Stromal cell of bone marrow (primary cell): ENCODE data around the gene PAX6.
A peak's percentile ranks its signal among the peaks of the same experiment; 100 is the strongest.

Source experiments
- DNase-seq: peaks from one replicate; pipeline ENCODE4 v3.0.0-alpha.2; 2012; ENCODE audit warnings: low read depth

Gene PAX6

DNA sequence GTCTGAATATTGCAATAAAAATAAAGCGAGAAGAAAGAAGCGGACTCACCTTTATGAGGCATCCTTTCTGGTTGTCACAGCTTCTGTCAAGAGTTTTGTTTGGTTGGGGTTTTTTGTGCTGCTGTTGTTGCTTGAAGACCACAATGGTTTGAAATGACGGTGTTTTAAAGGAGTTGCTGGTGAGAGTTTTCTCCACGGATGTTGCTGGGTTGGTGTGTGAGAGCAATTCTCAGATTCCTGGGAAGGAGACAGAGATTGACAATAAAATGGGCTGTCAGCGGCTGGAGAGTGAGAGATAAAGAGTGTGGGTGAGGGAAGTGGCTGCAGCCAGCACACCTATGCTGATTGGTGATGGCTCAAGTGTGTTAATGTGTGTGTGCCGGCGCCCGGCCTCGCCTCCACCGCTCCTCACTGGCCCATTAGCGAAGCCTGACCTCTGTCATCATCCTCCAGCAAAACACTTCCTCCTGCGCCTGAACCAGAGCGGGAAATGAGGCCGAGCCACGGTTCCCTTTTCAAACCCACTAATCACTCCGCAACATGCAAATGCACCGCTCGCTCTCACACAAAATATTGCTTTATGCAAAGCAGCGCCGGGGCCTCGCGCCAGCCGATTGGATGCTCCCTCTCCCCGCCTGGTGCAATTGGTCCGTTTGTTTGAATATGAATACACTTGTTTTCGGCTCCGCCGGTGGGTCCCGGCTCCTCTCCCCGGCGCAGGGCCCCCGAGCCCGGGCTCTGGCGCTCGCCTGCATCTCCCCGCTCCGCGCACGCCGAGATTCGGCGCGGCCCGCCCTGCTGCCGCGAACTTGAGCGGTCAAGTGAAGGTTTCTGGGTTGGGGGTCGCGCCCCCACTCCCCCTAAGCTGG is at the start of gene PAX6:
Gene PAX6, minus strand, starts transcription at position 544 of the 869 bp plus-strand sequence. CDS start 4,911 bp downstream, outside the sequence.
- no peak for DNase-seq

DNA sequence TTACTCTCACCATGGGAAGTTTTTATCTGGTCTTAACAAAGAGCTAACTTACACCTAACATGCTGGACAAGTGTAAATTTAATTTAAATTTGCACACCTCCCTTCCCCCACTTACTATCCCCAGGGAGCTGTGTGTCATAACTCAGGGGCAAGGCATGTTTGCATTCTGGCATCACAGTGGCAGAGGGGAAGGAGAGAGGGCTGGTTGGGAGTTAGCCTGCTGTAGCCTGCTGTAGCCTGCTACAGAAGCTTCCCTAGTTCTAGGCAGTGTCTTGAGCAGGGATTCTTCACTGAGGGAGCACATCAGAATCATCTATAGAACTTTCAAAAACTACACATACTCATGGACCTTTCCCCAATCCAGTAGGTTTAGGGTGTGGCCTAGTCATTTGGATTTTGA is 49.3 kb upstream of the PAX6 start:
- DNase-seq: no peak

DNA sequence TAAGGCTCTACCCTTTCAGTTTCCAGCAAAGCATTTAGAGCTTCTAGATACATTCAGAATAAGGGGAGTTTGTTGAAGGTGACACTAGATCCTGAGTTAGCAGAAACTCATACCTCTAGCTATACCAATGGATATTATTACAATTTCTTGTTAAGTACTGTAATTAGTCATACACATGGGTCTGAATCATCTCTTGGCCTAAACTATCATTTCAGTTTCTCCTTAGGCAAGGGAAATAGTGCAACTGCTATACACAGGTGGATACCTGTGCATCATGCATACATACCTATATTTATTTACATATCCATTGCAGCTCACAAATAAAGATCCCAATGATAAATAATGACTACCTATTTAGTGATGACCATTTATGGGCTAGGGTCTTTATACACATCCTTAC is 45.1 kb upstream of the PAX6 start:
- no peak for DNase-seq

DNA sequence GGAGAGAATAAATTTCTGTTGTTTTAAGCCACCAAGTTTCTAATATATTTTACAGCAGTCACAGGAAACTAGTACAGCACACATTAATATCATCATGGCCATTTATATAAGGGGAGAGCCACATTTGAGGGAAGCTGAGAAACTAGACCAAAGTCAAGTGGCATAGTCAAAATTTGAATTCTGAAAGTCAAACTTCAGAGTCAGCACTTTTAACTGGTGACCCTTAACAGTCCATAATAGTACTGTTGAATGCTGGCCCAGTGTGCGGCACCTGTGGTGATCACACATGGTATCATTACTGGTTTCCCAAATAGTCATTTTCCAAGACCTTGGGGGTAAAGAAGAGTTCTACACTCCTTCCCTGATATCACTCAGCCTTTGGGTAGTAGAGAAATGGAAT is 44.3 kb upstream of the PAX6 start:
- DNase-seq: no peak

DNA sequence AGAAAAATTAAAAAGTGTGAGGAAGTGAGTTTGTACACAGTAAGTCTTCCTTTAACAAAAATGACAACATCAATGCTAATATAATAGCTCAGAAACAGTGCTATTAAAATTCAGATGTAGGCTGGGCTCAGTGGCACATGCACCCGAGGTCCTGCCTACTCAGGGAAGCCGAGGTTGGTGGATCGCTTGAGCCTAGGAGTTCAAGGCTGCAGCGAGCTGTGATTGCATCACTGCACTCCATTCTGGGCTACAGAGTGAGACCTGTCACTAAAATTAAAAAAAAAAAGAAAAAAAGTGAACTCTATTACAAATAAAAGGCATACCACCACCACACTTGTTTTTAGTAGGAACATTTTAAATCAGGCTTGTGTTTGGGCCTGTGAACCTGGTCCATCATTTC is 39.2 kb upstream of the PAX6 start:
- DNase-seq: no peak

DNA sequence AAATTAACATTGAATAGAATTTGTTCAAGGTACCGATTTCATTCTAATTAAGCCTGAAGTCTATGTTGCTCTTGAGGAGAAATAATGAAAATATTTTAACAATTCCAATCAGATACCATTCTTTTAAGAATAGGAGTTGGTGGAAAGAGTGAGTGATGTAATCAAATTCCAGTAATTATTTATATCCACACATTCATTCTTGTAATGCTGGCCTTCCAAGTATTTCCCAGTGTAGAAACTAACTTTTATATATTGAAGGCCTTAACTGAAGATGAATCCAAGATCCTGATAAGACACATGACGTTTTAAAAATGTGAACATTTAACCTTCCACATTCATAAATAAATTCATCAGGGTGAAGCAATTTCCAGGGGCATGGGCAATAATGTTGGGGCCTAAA is 36.6 kb upstream of the PAX6 start:
- DNase-seq: no peak

DNA sequence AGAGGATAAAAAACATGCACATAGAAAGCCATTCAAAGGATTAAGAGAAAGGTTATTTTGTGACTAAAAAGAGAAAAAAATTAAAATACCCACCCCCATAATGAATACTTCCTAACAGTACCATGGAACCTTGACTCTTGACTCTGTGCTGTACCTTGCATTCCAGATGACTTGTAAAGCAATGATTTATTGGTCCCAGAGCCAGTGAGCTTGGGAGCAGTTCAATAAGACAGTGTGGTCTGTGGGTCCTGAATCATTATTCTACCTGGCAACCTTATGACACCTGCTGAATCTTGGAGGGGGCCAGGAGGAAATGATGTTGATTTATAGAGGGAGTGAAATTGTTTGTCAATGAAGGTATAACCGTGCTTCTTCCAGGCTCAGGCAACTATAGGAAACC is 34.2 kb upstream of the PAX6 start:
- no peak for DNase-seq

DNA sequence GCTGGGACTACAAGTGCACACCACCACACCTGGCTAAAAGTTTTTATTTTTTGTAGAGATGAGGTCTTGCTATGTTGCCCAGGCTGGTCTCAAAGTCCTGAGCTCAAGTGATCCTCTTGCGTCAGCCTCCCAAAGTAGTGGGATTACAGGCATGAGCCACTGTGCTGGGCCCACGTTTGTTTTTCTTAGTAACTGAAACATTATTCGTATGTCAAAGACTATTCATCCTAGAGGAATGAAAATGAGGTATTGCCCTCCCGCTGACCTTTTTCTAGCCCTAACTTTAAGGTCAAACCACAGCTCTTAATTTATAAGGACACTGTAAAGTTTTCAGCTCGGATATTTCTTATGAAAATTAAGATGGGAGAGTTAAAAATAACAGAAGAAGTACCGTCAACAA is 33.2 kb upstream of the PAX6 start:
- peak; percentile 4 for DNase-seq

DNA sequence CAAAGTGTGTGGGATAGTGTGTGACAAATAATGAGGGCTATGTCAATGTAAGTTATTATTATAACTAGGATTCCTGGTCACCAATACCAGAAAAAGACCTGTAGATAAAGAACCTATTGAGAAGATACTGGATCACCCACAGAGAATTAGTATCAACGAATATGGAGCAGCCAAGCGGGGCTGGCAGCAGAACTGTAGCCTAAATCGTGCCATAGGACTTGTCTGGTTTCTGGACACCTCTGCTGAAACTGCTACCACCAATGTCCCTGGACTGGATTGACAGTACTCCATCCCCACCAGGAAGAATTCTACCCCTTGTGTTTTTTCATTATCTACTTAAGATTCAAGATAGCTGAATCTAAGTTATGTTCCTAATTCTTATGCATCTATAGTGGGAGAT is 30.3 kb upstream of the PAX6 start:
- DNase-seq: no peak

DNA sequence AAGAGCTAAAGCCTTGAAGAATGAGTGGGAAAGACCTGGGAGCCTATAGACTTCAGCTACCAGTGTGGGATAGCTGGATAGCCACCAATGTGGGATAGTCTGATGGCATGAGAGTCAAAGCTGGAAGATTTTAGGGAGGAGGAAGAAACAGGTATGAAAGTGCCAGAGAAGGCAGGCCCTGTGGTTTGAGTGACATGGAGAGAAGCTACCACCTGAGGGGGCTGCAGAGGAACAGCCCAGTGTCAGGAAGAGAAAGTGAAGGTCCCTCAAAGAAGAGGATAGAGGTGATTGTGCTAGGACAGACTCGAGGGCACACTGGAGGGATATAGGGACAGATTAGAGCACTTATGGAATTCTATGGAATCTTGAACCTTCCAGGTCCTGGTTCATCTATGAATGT is 23.1 kb upstream of the PAX6 start:
- no peak for DNase-seq

DNA sequence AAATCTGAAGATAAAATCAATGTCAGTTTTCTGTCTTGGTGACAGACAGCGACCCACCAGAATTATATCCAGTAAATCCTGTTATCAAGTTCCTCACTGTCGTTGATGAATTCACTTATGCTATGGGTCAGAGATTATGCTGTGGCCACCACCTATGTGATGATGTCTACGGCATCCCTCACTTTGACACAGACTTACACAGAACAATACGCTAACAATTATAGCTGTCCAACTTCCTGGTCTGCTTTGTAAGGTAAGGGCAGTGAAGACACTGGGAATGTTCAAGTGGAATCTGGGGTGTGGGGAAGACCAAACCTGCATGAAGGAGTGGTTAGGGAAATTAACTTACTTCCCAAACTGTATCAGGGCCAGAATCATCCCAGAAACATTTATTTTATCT is 19.3 kb upstream of the PAX6 start:
- no peak for DNase-seq

DNA sequence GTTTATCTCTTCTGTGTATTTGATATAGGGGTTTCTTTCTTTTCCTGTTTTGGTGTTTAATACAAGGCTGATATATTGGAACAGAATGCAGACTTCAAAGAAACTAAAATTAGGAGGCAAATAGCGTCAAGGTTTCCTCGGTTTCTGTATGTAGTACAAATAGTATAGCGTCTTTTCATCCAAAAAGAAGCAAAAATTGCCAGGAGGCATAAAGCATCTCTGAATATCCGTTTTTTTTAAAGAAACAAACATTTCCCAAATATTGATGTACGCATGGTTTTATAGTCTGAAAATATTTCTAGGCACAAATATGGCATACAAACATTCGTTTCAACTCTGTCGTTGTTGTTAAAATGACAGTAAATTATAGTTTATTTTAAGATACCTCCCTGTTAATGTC is 17.1 kb upstream of the PAX6 start:
- no peak for DNase-seq

DNA sequence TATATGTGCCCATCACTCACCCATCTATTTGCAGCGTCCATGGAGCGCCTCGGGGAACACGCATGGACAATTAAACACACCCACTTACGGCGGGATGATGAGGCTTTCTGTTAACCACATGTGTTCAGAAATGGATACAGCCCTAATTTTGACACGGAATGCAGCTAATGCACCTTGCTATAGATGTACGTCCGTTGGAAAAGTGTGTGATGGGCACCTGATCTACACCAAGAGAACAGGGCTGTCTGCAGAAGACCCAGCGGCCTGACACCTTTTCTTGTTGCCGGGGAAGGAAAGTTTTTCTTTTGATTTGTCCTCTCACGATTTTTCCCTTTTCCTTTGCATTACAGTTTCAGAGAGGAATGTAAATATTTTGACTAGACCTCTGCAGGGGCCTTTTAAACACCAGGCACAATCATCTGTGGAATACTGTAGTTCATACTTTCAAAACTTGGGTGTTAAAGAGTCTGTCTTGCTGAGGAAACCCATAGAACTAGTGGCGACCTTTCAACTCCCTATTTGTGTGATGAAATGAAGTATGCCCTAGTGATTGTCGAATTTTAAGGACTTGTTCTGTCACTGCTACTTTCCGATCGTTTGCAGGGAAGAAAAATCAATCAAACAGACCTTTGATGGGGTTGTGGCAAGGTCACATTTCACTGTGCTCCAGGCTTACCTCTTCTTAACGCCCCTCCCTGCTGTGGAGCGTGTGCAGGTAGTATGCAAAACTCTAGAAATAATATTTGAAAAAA is 16.5 kb upstream of the PAX6 start:
- DNase-seq: no peak

DNA sequence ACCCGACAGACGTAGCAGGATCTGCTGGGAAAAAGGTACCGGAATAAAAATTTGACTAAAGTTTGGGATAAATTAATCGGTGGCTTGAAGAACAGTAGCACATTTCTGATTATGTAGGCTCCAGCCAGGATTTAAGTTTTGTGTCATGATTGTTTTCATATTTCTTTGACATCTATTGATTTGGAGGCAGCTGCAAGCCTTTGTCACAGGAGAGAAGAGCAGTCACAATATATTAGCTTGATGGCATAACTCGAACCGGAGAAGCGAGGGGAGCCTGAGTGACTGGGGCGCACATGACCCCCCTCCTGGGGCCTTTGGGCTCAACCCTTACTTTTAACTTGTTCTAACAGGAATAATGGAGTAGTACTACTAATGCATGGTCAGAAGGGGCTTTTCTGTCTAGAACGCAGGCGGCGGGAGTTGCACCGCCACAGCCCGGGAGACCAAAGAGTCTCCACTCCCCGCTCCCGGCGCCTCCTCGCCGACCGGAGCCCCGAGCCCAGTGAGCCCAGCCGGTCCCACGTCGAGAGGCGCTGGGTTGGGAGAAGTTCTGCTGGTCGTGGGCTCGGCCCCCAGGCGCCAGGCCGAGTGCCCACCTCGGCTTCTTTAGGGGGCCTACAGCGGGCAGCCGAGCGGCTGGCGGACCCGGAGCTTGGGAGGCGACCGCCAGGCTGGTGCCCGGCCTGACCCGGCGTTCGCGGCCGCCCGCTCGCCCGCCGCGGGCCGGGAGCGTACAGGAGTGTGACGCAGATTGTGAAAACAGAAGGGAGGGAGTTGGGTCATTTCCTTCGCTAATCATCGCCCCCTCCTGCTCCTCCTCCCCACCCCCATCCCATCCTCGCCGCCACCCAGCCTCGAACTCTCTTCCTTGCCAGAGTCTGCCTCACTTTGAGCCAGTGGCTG is 15.7 kb upstream of the PAX6 start:
- DNase-seq: no peak

DNA sequence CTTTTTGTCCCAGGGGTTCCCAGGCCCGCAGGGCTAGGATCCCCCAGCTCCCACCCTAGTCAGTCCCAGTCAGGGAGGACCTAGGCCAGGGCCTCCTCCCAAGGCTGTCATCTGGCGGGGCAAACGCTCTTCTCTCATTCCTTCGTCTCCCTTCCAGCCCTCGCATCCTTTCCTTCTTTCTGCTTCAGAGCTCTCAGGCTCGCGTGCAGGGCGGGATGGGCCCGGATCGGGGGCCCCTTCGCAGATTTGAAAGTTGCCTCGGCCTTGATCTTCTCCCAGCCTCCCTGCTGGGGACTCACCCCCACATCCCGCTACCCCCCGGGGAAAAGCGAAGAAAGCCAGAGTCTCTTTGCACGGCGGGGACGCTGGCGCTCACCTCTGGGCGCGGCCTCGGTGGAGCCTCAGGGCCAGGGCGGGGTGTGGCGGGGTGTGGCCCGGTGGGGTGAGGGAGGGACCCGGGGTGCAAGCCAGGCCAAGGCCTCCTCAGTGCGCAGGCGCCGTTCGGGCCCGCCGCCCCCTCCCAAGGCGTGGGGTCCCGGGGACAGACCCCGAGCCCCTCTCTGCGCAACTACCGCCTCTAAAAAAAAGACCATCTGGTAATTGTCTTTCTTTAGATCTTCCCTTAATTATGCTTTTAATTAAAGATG is 14.8 kb upstream of the PAX6 start:
- DNase-seq: no peak

DNA sequence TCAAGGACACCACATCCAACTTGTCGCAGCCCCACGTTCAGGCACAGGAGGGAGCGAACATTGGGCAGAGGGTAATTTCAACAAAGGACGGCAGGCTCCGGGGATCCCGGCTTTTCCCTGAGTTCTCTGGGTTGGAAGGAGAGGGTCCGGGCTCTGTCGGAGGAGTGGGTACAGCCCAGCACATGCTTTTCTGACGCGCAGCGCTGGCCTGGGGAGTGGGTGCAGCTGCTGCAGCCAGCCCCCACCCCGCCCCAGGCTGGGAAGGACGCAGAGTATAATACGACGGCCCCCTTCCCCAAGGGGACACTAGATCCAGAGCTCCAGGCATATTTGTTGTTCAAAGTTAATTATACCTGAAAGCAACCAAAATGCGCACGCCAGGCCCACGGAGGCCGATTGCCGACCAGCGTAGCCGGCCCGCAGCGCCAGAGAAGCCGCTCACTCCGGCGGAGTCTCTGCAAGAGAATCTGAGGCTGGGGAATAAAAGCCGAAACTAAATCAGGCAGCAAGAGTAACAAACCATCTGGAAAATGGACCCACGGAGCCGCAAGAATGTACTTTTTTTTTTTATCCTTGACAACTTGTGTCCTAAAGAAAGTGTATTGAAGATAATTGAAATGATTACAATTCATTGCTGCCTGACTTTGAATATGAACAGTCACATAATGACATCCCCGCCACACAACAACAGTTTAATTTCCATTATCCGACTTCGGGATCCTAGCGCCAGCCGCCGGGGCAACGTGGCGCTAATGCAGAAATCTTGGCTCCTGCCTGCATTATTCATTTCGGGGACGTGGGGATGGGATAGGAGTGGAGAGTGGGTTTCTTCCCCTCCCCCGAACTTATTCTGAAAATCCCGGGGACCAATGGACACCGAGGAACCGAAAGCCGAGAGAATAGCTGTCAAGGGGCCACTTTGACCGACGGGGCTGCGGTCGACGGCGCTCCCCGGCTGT is 14.0 kb upstream of the PAX6 start:
- no peak for DNase-seq

DNA sequence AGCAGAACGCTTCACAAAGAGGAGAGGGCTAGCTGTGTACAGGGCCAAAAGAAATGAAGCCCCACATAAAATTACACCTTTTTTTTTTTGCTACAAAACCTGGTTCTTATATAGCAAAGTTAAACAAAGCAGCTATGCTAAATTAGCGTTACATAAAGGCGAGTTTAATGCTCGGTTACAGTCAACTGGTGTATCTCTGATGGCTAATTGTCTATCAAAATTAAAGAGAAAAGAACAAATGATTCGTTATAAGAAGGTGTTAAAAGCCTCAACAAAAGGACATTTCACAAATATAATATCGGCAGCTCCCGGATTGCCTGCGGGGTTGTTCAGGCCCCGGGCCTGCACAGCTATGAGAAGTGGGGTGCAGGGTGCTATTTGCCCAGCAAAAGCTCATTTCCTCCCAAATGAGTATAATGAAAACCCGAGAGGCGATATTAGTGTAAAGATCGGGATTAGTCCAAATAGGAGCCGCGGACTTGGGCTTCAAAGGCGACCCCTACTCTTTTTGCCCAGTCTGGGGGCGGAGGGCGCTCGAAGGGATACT is 13.3 kb upstream of the PAX6 start:
- no peak for DNase-seq

DNA sequence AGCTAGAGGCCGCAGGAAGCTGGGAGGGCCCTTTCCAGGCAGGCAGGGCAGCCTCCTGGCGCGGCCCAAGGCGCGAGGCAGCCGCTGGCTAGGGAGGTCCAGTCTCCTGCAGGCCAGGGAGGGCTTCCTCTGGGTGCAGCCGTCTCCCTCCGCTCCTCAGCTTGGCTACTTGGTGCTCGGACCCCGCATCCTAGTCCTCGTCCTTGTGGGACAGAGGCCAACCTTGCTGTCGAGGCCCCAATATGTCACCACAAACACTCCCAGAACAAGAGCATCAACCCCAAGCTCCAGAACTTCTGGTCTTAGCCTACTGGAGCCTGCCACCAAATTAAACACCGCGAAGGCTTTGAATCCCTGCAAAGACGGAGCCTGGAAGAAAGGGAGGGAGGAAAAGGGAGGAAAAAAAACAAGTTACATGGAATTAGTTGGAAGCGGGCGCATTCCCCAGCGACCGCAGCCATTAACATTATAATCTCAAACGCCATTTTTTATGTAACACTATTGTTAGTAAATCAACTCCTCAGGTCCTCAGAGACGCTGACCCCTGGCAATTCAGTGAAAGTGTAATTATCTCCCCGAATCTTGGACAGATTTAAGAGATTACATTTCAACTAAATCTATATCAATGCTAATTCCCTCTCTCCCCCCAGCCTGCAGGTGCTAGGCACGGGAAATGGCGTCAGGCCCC is 12.7 kb upstream of the PAX6 start:
- no peak for DNase-seq

DNA sequence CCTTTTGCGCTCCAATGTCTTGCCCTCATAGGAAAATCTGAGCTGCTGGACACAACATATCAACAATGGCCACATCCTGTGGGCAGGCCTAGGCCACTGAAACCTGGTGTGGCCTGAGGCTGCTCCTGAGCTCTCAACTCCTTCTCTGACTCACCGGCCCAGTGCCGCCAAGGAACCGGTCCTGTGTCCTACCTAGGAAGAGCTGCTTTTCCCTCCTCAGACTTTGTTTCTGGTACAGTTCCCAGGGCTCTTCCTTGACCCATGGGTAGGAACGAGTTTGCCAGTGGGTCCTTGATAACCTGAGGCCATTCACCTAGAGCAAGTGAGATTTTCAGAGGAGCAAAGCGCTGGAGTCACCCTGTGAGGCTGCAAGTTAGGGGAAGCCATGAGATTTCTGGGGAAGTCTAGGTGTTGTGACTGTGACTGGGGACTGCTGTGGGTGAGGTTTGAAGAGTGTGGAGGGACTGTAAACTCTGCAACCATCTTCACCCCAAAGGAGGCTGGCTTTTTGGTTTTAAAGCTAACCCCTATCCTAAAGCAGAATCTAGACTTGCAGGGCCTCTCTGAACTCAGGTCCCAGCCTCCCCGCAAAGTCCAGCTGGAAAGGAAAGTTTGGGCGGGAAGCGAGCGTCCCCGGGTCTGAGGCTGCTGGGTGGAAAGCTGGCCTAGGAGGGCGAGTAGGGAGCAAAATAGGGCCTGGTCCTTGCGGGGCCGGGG is 12.0 kb upstream of the PAX6 start:
- DNase-seq: no peak
